ENCODE results near the gene TEX44.

DNA sequence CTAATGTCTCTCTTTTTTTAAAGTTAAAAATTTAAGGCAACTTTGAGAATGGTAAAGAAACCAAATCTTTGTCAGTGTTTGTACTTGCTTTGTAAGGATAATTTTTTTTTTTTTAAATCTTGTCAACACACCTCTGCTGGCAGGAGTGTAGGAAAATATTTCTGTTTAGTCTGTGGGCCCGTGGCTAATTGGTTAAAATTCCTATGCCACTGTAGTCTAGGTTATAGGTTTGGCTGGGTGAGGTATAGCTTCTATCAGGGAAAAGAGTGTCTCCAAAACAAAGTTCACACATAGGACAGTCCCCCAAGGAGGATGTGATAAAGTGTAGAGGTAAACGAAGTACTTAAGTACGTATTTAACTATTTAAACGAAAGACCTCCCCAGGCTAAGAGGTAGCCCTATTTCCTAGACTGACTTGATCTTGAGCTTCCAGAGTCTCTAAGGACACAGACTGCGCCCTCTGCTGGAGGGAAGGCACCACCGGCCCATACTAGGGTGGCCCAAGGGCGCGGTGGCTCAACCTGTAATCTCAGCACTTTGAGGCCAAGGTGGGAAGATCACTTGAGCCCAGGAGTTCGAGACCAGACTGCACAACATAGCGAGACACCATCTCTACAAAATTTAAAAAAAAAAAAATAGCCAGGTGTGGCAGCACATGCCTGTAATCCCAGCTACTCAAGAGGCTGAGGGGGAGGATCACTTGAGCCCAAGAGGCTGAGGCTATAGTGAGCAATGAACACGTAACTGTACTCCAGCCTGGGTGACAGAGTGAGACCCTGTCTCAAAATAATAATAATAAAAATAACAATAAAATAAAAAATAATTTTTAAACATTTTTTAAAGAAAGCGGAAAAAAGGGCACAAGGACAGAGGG, 8.9 kb downstream of the TEX44 start:
- TF ChIP-seq POLR2A (IDR thresholded peaks at IDR 0.05; ENCODE audit: low read depth, low read length) (no peak), POLR2AphosphoS5 (IDR thresholded peaks at IDR 0.05; ENCODE audit: low read depth, low read length) (no peak)

Measured in GM12891 (cell line).